RPMI7951 (cell line): ENCODE data around the gene IRGQ. TPM values are rescaled to one million over a fixed set of nuclear protein-coding genes. Genes with fewer than 3 reads are reported as not detected.
A peak's percentile ranks its signal among the peaks of the same experiment; 100 is the strongest.
"Not testable (repeated sequence)": the region's sequence is repeated elsewhere in the genome, so short reads cannot be mapped to it uniquely, and the experiment has no call there.

Experiments used
- DNase-seq: peaks from one replicate; pipeline ENCODE4 v3.0.0-alpha.2; 2012; ENCODE audit warnings: low read depth
- total RNA-seq: library from RNA; depleted of rRNA; stranded (reverse); fragments of >200 nt; shearing (Covaris generic); gene quantifications from 2 replicates; pipeline ENCODE4 v1.2.3, GENCODE V29; 2014

IRGQ gene
- total RNA-seq, 1 experiment from 2014 or later: 11.9 TPM

GRCh38 chr19:43570174-43570791 is 25.7 kb downstream of the IRGQ start:
- DNase-seq: no peak

- DNase-seq: no peak
Observed at GRCh38 chr19:43569657-43570056, 26.3 kb downstream of the IRGQ start.

- DNase-seq: no peak
Observed at GRCh38 chr19:43564800-43565199, 31.1 kb downstream of the IRGQ start.

- no peak for DNase-seq
Observed at GRCh38 chr19:43563816-43564457, 32.0 kb downstream of the IRGQ start.

- peak; percentile 99 for DNase-seq
Observed at GRCh38 chr19:43562698-43563241, 33.2 kb downstream of the IRGQ start.

GRCh38 chr19:43562226-43562697 is 33.7 kb downstream of the IRGQ start:
- no peak for DNase-seq

GRCh38 chr19:43561139-43561970 is 34.6 kb downstream of the IRGQ start:
- DNase-seq: no peak

- DNase-seq: peak; percentile 59
Observed at GRCh38 chr19:43560687-43561086, 35.2 kb downstream of the IRGQ start.

- peak; percentile 65 for DNase-seq
Observed at GRCh38 chr19:43555185-43555770, 40.7 kb downstream of the IRGQ start.

GRCh38 chr19:43554317-43554895 is 41.5 kb downstream of the IRGQ start:
- no peak for DNase-seq

GRCh38 chr19:43553656-43554055 is 42.3 kb downstream of the IRGQ start:
- DNase-seq: no peak

GRCh38 chr19:43552616-43553015 is 43.3 kb downstream of the IRGQ start:
- no peak for DNase-seq

GRCh38 chr19:43552198-43552450 is 43.8 kb downstream of the IRGQ start:
- DNase-seq: no peak

- DNase-seq: no peak
Observed at GRCh38 chr19:43551399-43552197, 44.3 kb downstream of the IRGQ start.

- DNase-seq: no peak
Observed at GRCh38 chr19:43548706-43549105, 47.2 kb downstream of the IRGQ start.

GRCh38 chr19:43547926-43548325 is 48.0 kb downstream of the IRGQ start:
- not testable (repeated sequence) for DNase-seq

- DNase-seq: no peak
Observed at GRCh38 chr19:43546581-43546980, 49.4 kb downstream of the IRGQ start.

GRCh38 chr19:43545981-43546380 is 50.0 kb downstream of the IRGQ start:
- no peak for DNase-seq

- DNase-seq: no peak
Observed at GRCh38 chr19:43545276-43545675, 50.7 kb downstream of the IRGQ start.

GRCh38 chr19:43544077-43544476 is 51.9 kb downstream of the IRGQ start:
- DNase-seq: no peak
